HEK293 (cell line): Measurements from ENCODE around the gene STIM2.

ENCODE experiments used
- CTCF ChIA-PET: fragments of 350-600 bp; formaldehyde crosslinking; extraction: SDS; loops from one replicate; lab custom pipeline; 2021; ENCODE audit warnings: antibody characterized with exemption; lab: Yijun Ruan, JAX
- POLR2A ChIA-PET: fragments of 300-600 bp; formaldehyde crosslinking; extraction: SDS; loops from one replicate; lab custom pipeline; 2020; ENCODE audit warnings: antibody characterized with exemption, inconsistent platforms; lab: Yijun Ruan, JAX
- H3K27ac ChIP-seq: fragments of 200-500 bp; sonication (Bioruptor generic); 2 replicates; pipeline ENCODE4 v1.5.1; 2014; ENCODE audit warnings: low read depth, low read length, control low read depth, inconsistent platforms; ENCODE audit errors: extremely low read depth
- H3K36me3 ChIP-seq, 2 experiments: fragments of 200-500 bp in 1 of 2; sonication (Bioruptor generic) in 1 of 2; 1 replicate in 1 of 2; 2 replicates in 1 of 2; pipeline ENCODE4 v1.5.1; 2014 to 2017; ENCODE audit warnings: inconsistent platforms in 2 of 2, low read length in 2 of 2; ENCODE audit not compliant: control insufficient read depth in 2 of 2, insufficient read depth in 1 of 2
- H3K4me1 ChIP-seq: fragments of 200-500 bp; sonication (Bioruptor generic); 2 replicates; pipeline ENCODE4 v1.5.1; 2014; ENCODE audit warnings: mild to moderate bottlenecking, low read length, inconsistent platforms; ENCODE audit not compliant: control insufficient read depth, insufficient read depth
- H3K4me3 ChIP-seq: 2 replicates; pipeline ENCODE4 v1.5.1; 2011; ENCODE audit warnings: low read depth, mild to moderate bottlenecking, control low read depth, low read length, moderate library complexity
- H3K9me3 ChIP-seq: fragments of 200-500 bp; sonication (Bioruptor generic); 2 replicates; pipeline ENCODE4 v1.5.1; 2014; ENCODE audit warnings: low read depth, low read length, inconsistent platforms; ENCODE audit not compliant: control insufficient read depth, insufficient read depth
- GFI1B ChIP-seq: fragments of 450-650 bp; formaldehyde crosslinking; IDR thresholded peaks from 2 replicates; pipeline ENCODE4 v1.5.1; 2016; ENCODE audit warnings: missing biosample characterization, missing genetic modification characterization
- GLIS1 ChIP-seq: fragments of 450-650 bp; formaldehyde crosslinking; IDR thresholded peaks from 2 replicates; pipeline ENCODE4 v1.5.1; 2016; ENCODE audit warnings: missing biosample characterization, missing genetic modification characterization
- HOXC10 ChIP-seq: sonication (generic); formaldehyde crosslinking; IDR thresholded peaks from 2 replicates; pipeline ENCODE4 v1.8.1; 2023; ENCODE audit warnings: mild to moderate bottlenecking, missing genetic modification reagents
- YY1 ChIP-seq: fragments of 450-650 bp; formaldehyde crosslinking; IDR thresholded peaks from 2 replicates; pipeline ENCODE4 v1.5.1; 2018; ENCODE audit warnings: missing biosample characterization, missing genetic modification characterization
- ZNF146 ChIP-seq: fragments of 450-650 bp; formaldehyde crosslinking; IDR thresholded peaks from 2 replicates; pipeline ENCODE4 v1.5.1; 2016; ENCODE audit warnings: missing biosample characterization, missing genetic modification characterization
- ZNF155 ChIP-seq: fragments of 450-650 bp; formaldehyde crosslinking; IDR thresholded peaks from 2 replicates; pipeline ENCODE4 v1.5.1; 2016; ENCODE audit warnings: missing biosample characterization, missing genetic modification characterization
- ZNF174 ChIP-seq: fragments of 450-650 bp; formaldehyde crosslinking; IDR thresholded peaks from 2 replicates; pipeline ENCODE4 v1.5.0; 2017; ENCODE audit warnings: missing biosample characterization, mild to moderate bottlenecking, missing genetic modification characterization
- ZNF19 ChIP-seq: fragments of 450-650 bp; formaldehyde crosslinking; IDR thresholded peaks from 2 replicates; pipeline ENCODE4; 2016; ENCODE audit warnings: missing biosample characterization, missing genetic modification characterization, low read depth
- ZNF239 ChIP-seq: fragments of 450-650 bp; formaldehyde crosslinking; IDR thresholded peaks from 2 replicates; pipeline ENCODE4 v1.5.1; 2016; ENCODE audit warnings: missing biosample characterization, missing genetic modification characterization
- ZNF426 ChIP-seq: fragments of 450-650 bp; formaldehyde crosslinking; IDR thresholded peaks from 2 replicates; pipeline ENCODE4 v1.5.1; 2017; ENCODE audit warnings: missing biosample characterization, missing genetic modification characterization, mild to moderate bottlenecking, inconsistent platforms, moderate library complexity
- ZNF571 ChIP-seq: fragments of 450-650 bp; formaldehyde crosslinking; IDR thresholded peaks from 2 replicates; pipeline ENCODE4 v1.5.0; 2017; ENCODE audit warnings: missing biosample characterization, missing genetic modification characterization
- ZNF660 ChIP-seq: fragments of 450-650 bp; IDR thresholded peaks from 2 replicates; pipeline ENCODE4 v1.5.1; 2018; ENCODE audit warnings: missing biosample characterization, mild to moderate bottlenecking, missing genetic modification characterization
- ZNF837 ChIP-seq: fragments of 450-650 bp; formaldehyde crosslinking; IDR thresholded peaks from 2 replicates; pipeline ENCODE4 v1.5.1; 2016; ENCODE audit warnings: missing biosample characterization, missing genetic modification characterization
- TF ChIP-seq, protein P1 (sequence below): fragments of 450-650 bp; IDR thresholded peaks from 2 replicates; pipeline ENCODE4 v1.5.1; 2018; ENCODE audit warnings: missing biosample characterization, mild to moderate bottlenecking, missing genetic modification characterization
- TF ChIP-seq, protein P2 (sequence below): fragments of 450-650 bp; formaldehyde crosslinking; IDR thresholded peaks from 2 replicates; pipeline ENCODE4 v1.5.1; 2016; ENCODE audit warnings: missing biosample characterization, missing genetic modification characterization
- TF ChIP-seq, protein P3 (sequence below): fragments of 450-650 bp; formaldehyde crosslinking; IDR thresholded peaks from 2 replicates; pipeline ENCODE4 v1.5.1; 2017; ENCODE audit warnings: missing biosample characterization, missing genetic modification characterization
- TF ChIP-seq, protein P4 (sequence below): fragments of 450-650 bp; formaldehyde crosslinking; IDR thresholded peaks from 2 replicates; pipeline ENCODE4 v1.5.1; 2016; ENCODE audit warnings: missing biosample characterization, missing genetic modification characterization
- TF ChIP-seq, protein P5 (sequence below): fragments of 450-650 bp; formaldehyde crosslinking; conservative IDR thresholded peaks from 2 replicates; pipeline ENCODE4 v1.5.1; 2016; ENCODE audit warnings: low read depth, missing biosample characterization, missing genetic modification characterization
- TF ChIP-seq, protein P6 (sequence below): IDR thresholded peaks from 2 replicates; pipeline ENCODE4 v1.6.1; 2011; ENCODE audit warnings: mild to moderate bottlenecking, low read depth, low read length, borderline replicate concordance

The STIM2 gene

DNA sequence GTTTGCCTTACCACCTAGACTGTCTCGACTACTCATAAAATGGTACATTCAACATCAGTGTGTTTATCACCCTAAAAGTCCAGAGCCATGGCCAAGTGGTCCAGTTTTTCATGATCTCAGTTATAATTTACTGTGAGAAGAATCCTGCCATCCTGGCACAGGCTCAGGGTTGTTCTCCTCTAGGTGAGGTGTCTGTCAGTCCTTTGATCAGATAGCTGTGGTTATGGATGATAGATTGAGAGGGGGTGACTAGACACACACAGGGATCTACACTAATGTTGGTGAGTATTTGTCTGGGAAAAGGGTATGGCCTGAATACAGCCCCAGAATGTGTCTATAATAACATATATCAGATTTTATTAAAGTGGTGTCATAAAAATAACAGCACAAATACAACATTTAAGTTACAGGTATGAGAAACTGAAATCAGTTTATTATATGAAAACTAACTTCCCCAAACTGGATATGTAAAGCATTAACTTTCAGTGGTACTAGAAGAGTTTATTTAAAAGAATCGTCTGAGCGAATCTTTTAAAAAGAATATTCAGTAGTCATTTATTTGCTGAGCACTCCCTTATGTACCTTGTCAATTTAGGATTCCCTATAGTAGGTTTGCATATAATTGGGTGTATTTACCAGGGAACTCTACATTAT is 93.3 kb downstream of the STIM2 start:
- peak; percentile 73 for TF ChIP-seq GLIS1 (tag by site-specific recombination)
- TF ChIP-seq, protein P1, sequence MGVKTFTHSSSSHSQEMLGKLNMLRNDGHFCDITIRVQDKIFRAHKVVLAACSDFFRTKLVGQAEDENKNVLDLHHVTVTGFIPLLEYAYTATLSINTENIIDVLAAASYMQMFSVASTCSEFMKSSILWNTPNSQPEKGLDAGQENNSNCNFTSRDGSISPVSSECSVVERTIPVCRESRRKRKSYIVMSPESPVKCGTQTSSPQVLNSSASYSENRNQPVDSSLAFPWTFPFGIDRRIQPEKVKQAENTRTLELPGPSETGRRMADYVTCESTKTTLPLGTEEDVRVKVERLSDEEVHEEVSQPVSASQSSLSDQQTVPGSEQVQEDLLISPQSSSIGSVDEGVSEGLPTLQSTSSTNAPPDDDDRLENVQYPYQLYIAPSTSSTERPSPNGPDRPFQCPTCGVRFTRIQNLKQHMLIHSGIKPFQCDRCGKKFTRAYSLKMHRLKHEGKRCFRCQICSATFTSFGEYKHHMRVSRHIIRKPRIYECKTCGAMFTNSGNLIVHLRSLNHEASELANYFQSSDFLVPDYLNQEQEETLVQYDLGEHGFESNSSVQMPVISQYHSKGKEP (tag by site-specific recombination), result no peak
- no peak overlapping the region for H3K4me3 ChIP-seq
- ChIA-PET CTCF (no interaction called here), POLR2A (no interaction called here)
- H3K27ac ChIP-seq, result no peak overlapping the region
- no peaks in the 10 kb centered on the region for H3K4me1 ChIP-seq
- no peaks in the 10 kb centered on the region for H3K9me3 ChIP-seq
- H3K36me3 ChIP-seq, result no peaks in the 10 kb centered on the region

DNA sequence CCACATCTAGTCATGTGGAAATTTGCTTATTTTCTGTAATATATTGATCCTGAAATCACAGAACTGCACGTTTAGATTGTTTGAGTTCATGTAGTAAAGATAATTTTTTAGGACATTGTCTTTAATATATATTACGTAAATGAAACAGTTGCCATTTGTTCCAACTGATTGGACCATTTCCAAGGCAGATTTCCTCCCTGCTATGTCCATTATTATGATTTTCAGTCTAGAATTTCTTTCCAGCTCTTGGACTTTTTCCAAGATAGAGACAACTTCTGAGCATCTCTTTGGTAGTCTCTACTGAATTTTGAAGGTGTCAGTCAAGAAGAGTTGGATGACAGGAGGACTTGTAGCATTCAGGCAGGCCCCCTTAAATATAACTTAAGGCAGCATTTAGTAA is 94.6 kb downstream of the STIM2 start:
- Histone ChIP-seq H3K36me3 (no peaks in the 10 kb centered on the region), H3K27ac (no peak overlapping the region), H3K9me3 (no peaks in the 10 kb centered on the region), H3K4me3 (no peak overlapping the region), H3K4me1 (no peaks in the 10 kb centered on the region)
- ChIA-PET CTCF (interaction anchor here (0.7 kb wide), 1 partner anchor 749 kb away, joined by 3 read pairs; no protein-coding TSS in a partner anchor), POLR2A (no interaction called here)
- TF ChIP-seq, protein P2, sequence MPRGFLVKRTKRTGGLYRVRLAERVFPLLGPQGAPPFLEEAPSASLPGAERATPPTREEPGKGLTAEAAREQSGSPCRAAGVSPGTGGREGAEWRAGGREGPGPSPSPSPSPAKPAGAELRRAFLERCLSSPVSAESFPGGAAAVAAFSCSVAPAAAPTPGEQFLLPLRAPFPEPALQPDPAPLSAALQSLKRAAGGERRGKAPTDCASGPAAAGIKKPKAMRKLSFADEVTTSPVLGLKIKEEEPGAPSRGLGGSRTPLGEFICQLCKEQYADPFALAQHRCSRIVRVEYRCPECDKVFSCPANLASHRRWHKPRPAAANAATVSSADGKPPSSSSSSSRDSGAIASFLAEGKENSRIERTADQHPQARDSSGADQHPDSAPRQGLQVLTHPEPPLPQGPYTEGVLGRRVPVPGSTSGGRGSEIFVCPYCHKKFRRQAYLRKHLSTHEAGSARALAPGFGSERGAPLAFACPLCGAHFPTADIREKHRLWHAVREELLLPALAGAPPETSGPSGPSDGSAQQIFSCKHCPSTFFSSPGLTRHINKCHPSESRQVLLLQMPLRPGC (tag by site-specific recombination), result no peak
- TF ChIP-seq, protein P3, sequence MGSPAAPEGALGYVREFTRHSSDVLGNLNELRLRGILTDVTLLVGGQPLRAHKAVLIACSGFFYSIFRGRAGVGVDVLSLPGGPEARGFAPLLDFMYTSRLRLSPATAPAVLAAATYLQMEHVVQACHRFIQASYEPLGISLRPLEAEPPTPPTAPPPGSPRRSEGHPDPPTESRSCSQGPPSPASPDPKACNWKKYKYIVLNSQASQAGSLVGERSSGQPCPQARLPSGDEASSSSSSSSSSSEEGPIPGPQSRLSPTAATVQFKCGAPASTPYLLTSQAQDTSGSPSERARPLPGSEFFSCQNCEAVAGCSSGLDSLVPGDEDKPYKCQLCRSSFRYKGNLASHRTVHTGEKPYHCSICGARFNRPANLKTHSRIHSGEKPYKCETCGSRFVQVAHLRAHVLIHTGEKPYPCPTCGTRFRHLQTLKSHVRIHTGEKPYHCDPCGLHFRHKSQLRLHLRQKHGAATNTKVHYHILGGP (tag by site-specific recombination), result no peak
- no peak for TF ChIP-seq ZNF239 (tag by site-specific recombination)
- no peak for TF ChIP-seq ZNF155
- no peak for TF ChIP-seq ZNF660 (tag by site-specific recombination)
- TF ChIP-seq, protein P4, sequence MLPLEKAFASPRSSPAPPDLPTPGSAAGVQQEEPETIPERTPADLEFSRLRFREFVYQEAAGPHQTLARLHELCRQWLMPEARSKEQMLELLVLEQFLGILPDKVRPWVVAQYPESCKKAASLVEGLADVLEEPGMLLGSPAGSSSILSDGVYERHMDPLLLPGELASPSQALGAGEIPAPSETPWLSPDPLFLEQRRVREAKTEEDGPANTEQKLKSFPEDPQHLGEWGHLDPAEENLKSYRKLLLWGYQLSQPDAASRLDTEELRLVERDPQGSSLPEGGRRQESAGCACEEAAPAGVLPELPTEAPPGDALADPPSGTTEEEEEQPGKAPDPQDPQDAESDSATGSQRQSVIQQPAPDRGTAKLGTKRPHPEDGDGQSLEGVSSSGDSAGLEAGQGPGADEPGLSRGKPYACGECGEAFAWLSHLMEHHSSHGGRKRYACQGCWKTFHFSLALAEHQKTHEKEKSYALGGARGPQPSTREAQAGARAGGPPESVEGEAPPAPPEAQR (tag by site-specific recombination), result no peak
- no peak for TF ChIP-seq ZNF174 (tag by site-specific recombination)
- TF ChIP-seq GFI1B (tag by site-specific recombination), result no peak
- TF ChIP-seq HOXC10, result no peak
- TF ChIP-seq, protein P5, sequence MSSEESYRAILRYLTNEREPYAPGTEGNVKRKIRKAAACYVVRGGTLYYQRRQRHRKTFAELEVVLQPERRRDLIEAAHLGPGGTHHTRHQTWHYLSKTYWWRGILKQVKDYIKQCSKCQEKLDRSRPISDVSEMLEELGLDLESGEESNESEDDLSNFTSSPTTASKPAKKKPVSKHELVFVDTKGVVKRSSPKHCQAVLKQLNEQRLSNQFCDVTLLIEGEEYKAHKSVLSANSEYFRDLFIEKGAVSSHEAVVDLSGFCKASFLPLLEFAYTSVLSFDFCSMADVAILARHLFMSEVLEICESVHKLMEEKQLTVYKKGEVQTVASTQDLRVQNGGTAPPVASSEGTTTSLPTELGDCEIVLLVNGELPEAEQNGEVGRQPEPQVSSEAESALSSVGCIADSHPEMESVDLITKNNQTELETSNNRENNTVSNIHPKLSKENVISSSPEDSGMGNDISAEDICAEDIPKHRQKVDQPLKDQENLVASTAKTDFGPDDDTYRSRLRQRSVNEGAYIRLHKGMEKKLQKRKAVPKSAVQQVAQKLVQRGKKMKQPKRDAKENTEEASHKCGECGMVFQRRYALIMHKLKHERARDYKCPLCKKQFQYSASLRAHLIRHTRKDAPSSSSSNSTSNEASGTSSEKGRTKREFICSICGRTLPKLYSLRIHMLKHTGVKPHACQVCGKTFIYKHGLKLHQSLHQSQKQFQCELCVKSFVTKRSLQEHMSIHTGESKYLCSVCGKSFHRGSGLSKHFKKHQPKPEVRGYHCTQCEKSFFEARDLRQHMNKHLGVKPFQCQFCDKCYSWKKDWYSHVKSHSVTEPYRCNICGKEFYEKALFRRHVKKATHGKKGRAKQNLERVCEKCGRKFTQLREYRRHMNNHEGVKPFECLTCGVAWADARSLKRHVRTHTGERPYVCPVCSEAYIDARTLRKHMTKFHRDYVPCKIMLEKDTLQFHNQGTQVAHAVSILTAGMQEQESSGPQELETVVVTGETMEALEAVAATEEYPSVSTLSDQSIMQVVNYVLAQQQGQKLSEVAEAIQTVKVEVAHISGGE (tag by site-specific recombination), result no peak
- no peak for TF ChIP-seq ZNF146 (tag by site-specific recombination)
- TF ChIP-seq, protein P6, sequence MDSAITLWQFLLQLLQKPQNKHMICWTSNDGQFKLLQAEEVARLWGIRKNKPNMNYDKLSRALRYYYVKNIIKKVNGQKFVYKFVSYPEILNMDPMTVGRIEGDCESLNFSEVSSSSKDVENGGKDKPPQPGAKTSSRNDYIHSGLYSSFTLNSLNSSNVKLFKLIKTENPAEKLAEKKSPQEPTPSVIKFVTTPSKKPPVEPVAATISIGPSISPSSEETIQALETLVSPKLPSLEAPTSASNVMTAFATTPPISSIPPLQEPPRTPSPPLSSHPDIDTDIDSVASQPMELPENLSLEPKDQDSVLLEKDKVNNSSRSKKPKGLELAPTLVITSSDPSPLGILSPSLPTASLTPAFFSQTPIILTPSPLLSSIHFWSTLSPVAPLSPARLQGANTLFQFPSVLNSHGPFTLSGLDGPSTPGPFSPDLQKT, result no peak
- TF ChIP-seq ZNF19 (tag by site-specific recombination), result no peak
- TF ChIP-seq ZNF571 (tag by site-specific recombination), result no peak
- no peak for TF ChIP-seq YY1
- TF ChIP-seq ZNF837, result no peak
- no peak for TF ChIP-seq ZNF426 (tag by site-specific recombination)
